Measurements from ENCODE around the gene ZNF618. TPM values are rescaled to one million over a fixed set of nuclear protein-coding genes. Genes with fewer than 3 reads are reported as not detected.

ZNF618 gene
- polyA plus RNA-seq, 1 donor (not counting 4 experiments of a cell fraction or from before 2014, with no cell fraction given): 2.5 TPM

GRCh38 chr9:113851873-113852272, 24.2 kb upstream of the ZNF618 start:
- Histone ChIP-seq H3K9me1 (ENCODE audit: control insufficient read depth, extremely low read depth, insufficient read depth, low read length) (no peaks in the 10 kb centered on the region), H3K4me1 (ENCODE audit: control insufficient read depth, extremely low read depth, insufficient read depth, low read length) (no peaks in the 10 kb centered on the region), H3K27ac (ENCODE audit: control insufficient read depth, insufficient read depth, low read length) (no peak overlapping the region), H2AFZ (ENCODE audit: control insufficient read depth, low read length) (no peak overlapping the region), H3K4me2 (ENCODE audit: control insufficient read depth, extremely low read depth, insufficient read depth, low read depth, low read length) (no peak overlapping the region), H3K9me3 (ENCODE audit: control insufficient read depth, low read depth, low read length) (no peaks in the 10 kb centered on the region), H3K79me2 (ENCODE audit: control insufficient read depth, insufficient read depth, low read length) (no peaks in the 10 kb centered on the region), H3K27me3 (ENCODE audit: control insufficient read depth, extremely low read depth, insufficient read depth, low read length) (peaks cover 3% of the 10 kb centered on the region), H4K20me1 (ENCODE audit: control insufficient read depth, extremely low read depth, insufficient read depth, low read length) (no peaks in the 10 kb centered on the region), H3K36me3 (ENCODE audit: control insufficient read depth in 2 of 2, extremely low read depth in 1 of 2, insufficient read depth in 2 of 2, low read length in 2 of 2) (no peaks in the 10 kb centered on the region), H3K9ac (ENCODE audit: control insufficient read depth, extremely low read depth, insufficient read depth, low read length) (no peak overlapping the region), H3K4me3 (ENCODE audit: control insufficient read depth in 2 of 3, extremely low read depth in 1 of 3, insufficient read depth in 2 of 3, low read depth in 1 of 3, low read length in 3 of 3) (no peak overlapping the region)
- FAIRE-seq: no peak
- dilution Hi-C loops (cut with MboI; ENCODE audit: extremely low pct_ligation_motif_present, low sequenced_read_pairs): no loop called here
- DNase-seq (ENCODE audit: low read depth, low spot score): no peak
- TF ChIP-seq CTCF (optimal IDR thresholded peaks at IDR 0.05 in 1 of 3, IDR thresholded peaks at IDR 0.05 in 1 of 3, conservative IDR thresholded peaks at IDR 0.05 in 1 of 3; ENCODE audit: extremely low read depth in 1 of 3, insufficient read depth in 2 of 3, low read length in 3 of 3): no peak

GRCh38 chr9:113853333-113853732, 22.8 kb upstream of the ZNF618 start:
- TF ChIP-seq EZH2 (IDR thresholded peaks at IDR 0.05; ENCODE audit: low read length) (no peak), CTCF (optimal IDR thresholded peaks at IDR 0.05 in 1 of 3, IDR thresholded peaks at IDR 0.05 in 1 of 3, conservative IDR thresholded peaks at IDR 0.05 in 1 of 3; ENCODE audit: extremely low read depth in 1 of 3, insufficient read depth in 2 of 3, low read length in 3 of 3) (peak; percentile 51 to 77 (median 65))
- Histone ChIP-seq H3K27ac (ENCODE audit: control insufficient read depth, insufficient read depth, low read length) (no peak overlapping the region), H3K4me3 (ENCODE audit: control insufficient read depth in 2 of 3, extremely low read depth in 1 of 3, insufficient read depth in 2 of 3, low read depth in 1 of 3, low read length in 3 of 3) (no peak overlapping the region), H2AFZ (ENCODE audit: control insufficient read depth, low read length) (no peak overlapping the region), H3K27me3 (ENCODE audit: control insufficient read depth, extremely low read depth, insufficient read depth, low read length) (peaks cover 3% of the 10 kb centered on the region), H3K9ac (ENCODE audit: control insufficient read depth, extremely low read depth, insufficient read depth, low read length) (no peak overlapping the region), H3K36me3 (ENCODE audit: control insufficient read depth in 2 of 2, extremely low read depth in 1 of 2, insufficient read depth in 2 of 2, low read length in 2 of 2) (no peaks in the 10 kb centered on the region), H4K20me1 (ENCODE audit: control insufficient read depth, extremely low read depth, insufficient read depth, low read length) (no peaks in the 10 kb centered on the region), H3K9me1 (ENCODE audit: control insufficient read depth, extremely low read depth, insufficient read depth, low read length) (no peaks in the 10 kb centered on the region), H3K79me2 (ENCODE audit: control insufficient read depth, insufficient read depth, low read length) (no peaks in the 10 kb centered on the region), H3K4me1 (ENCODE audit: control insufficient read depth, extremely low read depth, insufficient read depth, low read length) (no peaks in the 10 kb centered on the region), H3K4me2 (ENCODE audit: control insufficient read depth, extremely low read depth, insufficient read depth, low read depth, low read length) (no peak overlapping the region), H3K9me3 (ENCODE audit: control insufficient read depth, low read depth, low read length) (no peaks in the 10 kb centered on the region)
- FAIRE-seq (no peak), DNase-seq (ENCODE audit: low read depth, low spot score) (no peak)
- dilution Hi-C loops (cut with MboI; ENCODE audit: extremely low pct_ligation_motif_present, low sequenced_read_pairs): no loop called here
